ENCODE results near the gene CFAP46. TPM values are rescaled to one million over a fixed set of nuclear protein-coding genes. Genes with fewer than 3 reads are reported as not detected.

CFAP46 gene
- total and polyA plus RNA-seq, 2 of the 8 experiments (the other 6 are each of a cell fraction or from before 2014, with no cell fraction given), result 2.6 to 4.8 TPM

DNA sequence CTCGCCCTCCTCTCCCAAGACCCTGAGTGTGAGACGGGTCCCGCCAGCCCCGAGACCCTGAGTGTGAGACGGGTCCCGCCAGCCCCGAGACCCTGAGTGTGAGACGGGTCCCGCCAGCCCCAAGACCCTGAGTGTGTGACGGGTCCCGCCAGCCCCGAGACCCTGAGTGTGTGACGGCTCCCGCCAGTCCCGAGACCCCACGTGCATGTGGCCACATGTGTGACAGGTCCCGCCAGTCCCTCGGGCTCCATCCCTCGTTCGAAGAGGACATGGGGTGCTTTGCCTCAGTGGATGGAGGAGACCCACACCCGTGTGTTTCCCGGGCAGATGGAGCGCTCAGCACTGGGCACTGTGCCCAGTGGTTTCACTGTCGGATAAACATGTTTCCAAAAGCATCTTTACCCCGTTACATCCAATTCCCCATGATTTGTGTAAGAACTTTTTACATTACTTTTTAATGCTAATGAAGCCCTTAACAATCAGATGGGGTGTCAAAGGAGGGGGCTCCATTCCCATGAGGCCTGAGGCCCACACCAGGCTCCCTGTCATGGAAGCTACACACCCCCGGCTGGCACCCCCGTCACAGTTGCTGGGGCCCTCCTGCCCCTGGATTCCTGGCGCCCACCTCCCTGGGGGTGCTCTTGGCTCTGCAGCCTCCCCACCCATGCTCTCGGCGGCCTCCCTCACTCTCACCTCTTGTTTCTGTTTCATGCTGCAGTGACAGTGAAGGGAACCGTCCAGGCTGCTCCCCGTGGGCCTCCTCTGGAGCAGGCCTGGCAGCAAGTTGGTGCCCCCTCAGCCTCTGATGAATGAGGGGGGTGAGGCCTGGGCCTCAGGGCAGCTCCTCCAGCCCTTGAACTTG is 48.5 kb upstream of the CFAP46 start (continued):
- TF ChIP-seq EZH2 (IDR thresholded peaks at IDR 0.05; ENCODE audit: low read depth, low read length, severe bottlenecking) (no peak), RNF2 (IDR thresholded peaks at IDR 0.05; ENCODE audit: borderline replicate concordance, low read depth, low read length, missing control alignments, poor library complexity, severe bottlenecking) (no peak), CTBP2 (IDR thresholded peaks at IDR 0.05; ENCODE audit: borderline replicate concordance, insufficient read depth, insufficient read length, low read length) (no peak), SIRT6 (IDR thresholded peaks at IDR 0.05; ENCODE audit: low read length) (no peak), SIN3A (conservative IDR thresholded peaks at IDR 0.05 in 1 of 2, IDR thresholded peaks at IDR 0.05 in 1 of 2; ENCODE audit: low read depth in 1 of 2, low read length in 2 of 2) (no peak), RBBP5 (IDR thresholded peaks at IDR 0.05; ENCODE audit: borderline replicate concordance, low read depth, low read length) (no peak), EGR1 (IDR thresholded peaks at IDR 0.05; ENCODE audit: borderline replicate concordance, low read depth, low read length) (no peak), SIX5 (IDR thresholded peaks at IDR 0.05; ENCODE audit: low read depth, low read length) (no peak), GABPA (IDR thresholded peaks at IDR 0.05; ENCODE audit: borderline replicate concordance, insufficient read depth, low read length) (no peak), NRF1 (IDR thresholded peaks at IDR 0.05; ENCODE audit: low read depth, low read length) (no peak)
